ENCODE measurements around the gene GSS.

GSS gene

DNA sequence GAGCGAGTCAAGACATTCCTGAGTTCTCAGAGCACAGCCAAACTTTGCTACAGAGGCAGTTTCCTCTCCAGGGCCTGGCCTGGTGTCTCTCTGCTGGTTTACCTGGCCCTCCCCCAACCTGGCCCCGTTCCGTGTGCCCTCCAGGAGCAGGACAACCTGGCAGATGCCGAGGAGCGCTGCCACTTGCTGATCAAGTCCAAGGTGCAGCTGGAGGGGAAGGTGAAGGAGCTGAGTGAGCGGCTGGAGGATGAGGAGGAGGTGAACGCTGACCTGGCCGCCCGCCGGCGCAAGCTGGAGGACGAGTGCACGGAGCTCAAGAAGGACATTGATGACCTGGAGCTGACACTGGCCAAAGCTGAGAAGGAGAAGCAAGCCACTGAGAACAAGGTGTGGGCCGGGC, 39.6 kb upstream of the GSS start:
- H3K4me3 ChIP-seq (ENCODE audit: low read length): no peak overlapping the region
- no peak for DNase-seq (ENCODE audit: low read depth, low spot score)

DNA sequence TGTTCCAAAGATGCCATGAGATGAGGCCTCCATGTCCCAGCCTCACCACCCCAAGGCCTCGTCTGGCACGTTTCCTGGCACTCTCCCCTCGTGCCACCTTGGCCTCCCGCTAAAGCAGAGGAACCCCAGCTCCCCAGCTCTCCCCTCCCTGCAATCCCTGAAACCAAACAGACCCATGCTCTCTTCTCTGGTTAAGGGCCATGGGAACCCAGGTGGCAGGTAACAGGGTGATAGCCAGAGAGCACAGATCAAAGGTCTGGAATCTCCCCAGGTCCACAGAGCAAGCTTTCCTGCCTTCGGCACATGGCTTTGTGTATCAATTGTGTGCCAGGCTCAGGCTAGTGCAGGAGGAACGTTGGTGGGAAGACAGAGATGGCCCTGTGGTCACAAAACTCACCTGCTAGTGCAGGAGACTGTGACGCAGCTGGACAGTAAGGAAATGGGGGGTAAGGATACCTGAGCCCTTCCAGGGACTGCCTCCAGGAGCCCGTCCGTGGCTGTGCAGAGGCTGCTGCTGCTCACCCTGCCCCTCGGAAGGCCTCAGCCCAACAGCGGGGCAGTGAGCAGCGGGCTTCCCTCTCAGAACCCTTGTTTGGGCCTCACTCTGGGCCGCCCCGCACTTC, 39.0 kb upstream of the GSS start:
- H3K4me3 ChIP-seq (ENCODE audit: low read length): no peak overlapping the region
- no peak for DNase-seq (ENCODE audit: low read depth, low spot score)

DNA sequence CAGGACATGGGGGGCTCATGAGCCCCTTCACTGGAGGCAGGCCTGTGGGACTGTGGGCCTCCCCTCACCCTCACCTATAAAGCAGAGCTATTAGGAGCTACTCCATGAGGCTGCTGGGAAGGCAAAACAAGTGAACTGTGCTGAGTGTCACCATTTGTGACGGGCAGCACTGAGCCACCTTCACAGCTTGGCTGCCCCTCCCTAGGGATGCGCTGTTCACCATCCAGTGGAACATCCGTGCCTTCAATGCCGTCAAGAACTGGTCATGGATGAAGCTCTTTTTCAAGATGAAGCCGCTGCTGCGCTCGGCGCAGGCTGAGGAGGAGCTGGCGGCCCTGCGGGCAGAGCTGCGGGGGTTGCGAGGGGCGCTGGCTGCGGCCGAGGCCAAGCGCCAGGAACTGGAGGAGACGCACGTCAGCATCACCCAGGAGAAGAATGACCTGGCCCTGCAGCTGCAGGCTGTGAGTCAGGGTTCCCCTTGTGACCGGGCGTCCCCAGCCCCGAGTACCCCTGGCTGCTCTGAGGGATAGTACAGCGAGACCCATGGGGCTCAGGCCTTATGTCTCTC, 38.4 kb upstream of the GSS start:
- DNase-seq (ENCODE audit: low read depth, low spot score): no peak
- H3K4me3 ChIP-seq (ENCODE audit: low read length): no peak overlapping the region

DNA sequence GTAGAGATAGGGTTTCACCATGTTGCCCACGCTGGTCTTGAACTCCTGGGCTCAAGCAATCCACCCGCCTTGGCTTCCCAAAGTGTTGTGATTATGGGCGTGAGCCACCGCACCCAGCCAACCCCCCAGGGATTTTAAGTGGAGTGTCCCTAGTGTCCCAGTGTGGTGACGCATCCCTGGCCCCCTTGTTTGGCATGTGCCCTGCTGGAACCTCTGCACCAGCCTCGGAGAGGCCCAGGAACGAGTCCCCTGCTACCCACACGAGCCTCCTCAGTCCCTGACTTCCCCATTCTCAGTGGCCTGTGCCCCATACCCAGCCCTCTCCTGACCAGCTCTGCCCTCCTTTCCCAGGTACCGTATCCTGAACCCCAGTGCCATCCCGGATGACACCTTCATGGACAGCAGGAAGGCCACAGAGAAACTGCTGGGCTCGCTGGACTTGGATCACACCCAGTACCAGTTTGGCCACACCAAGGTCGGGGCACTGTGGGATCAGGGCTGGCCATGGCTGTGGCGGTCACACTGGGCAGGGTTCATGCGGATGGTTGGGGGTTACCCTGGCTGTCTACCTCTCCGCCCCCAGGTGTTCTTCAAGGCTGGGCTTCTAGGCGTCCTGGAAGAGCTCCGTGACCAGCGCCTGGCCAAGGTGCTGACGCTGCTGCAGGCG, 37.3 kb upstream of the GSS start:
- H3K4me3 ChIP-seq (ENCODE audit: low read length): no peak overlapping the region
- DNase-seq (ENCODE audit: low read depth, low spot score): no peak

DNA sequence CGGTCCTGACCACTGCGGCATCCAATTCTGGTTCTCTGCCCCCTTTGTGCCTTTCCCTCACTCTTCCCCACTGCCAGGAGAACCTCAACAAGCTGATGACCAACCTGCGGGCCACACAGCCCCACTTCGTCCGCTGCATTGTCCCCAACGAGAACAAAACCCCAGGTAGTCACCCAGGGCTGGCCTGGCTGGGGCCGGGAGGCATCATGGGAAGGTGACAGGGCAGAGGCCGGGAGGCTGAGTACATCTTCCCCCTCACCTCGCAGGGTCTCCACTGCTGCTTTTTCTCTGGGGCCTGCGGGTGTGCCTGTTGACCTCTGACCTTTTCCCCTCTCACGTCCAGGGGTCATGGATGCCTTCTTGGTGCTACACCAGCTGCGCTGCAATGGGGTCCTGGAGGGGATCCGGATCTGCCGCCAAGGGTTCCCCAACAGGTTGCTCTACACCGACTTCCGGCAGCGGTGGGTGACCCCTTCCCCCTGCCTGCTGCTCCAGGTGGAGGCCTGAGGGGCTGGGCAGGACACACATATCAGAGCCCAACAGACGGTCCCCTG, 35.1 kb upstream of the GSS start:
- DNase-seq (ENCODE audit: low read depth, low spot score): no peak
- H3K4me3 ChIP-seq (ENCODE audit: low read length): no peak overlapping the region

DNA sequence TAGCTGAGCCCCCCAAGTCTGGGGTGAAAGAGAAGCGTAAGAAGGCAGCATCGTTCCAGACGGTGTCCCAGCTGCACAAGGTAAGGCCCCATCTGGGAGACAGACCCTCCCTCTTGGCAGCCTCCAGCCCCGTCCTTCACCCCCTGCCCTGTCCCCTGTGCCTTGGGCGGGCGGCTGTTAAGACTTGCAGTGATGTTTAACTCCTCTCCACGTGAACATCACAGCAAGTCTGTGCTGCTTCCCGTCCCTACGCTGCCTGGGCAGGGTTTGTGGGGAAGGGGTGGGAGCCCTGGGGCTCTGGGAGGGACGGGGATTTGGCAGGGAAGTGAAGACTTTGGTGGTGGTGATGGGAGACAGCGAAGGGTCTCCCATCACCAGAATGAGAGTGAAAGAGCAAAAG, 34.6 kb upstream of the GSS start:
- no peak overlapping the region for H3K4me3 ChIP-seq (ENCODE audit: low read length)
- DNase-seq (ENCODE audit: low read depth, low spot score): no peak

DNA sequence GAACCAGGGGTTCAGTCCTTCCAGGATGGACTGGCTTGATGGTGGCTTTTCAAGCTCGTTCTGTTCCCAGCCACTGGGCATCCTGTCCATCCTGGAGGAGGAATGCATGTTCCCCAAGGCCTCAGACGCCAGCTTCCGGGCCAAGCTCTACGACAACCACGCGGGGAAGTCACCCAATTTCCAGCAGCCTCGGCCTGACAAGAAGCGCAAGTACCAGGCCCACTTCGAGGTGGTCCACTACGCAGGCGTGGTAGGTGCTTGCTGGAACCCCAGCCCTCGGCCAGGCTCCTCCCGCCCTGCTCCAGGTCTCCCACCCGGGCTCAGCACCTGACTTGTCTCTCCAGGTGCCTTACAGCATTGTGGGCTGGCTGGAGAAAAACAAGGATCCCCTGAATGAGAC, 34.1 kb upstream of the GSS start:
- no peak overlapping the region for H3K4me3 ChIP-seq (ENCODE audit: low read length)
- no peak for DNase-seq (ENCODE audit: low read depth, low spot score)

DNA sequence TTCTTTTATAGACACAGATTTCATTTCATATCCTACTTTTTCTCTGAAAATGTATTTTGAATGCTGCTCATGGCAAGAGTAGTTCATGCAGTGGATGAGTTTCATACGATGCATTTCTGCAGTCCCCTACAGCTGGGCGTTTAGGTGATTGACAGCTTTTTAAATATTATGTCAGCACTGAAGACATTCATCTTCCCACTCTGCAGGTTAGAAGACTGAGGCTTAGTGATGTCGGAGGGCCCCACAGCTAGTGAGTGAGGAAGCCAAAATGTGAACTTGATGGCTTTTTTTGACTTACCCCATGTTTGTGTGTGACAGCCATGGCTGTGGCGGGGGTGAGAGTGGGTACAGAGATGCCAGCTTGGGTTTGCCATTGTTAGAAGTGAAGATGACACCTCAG, 33.5 kb upstream of the GSS start:
- DNase-seq (ENCODE audit: low read depth, low spot score): no peak
- H3K4me3 ChIP-seq (ENCODE audit: low read length): no peak overlapping the region

DNA sequence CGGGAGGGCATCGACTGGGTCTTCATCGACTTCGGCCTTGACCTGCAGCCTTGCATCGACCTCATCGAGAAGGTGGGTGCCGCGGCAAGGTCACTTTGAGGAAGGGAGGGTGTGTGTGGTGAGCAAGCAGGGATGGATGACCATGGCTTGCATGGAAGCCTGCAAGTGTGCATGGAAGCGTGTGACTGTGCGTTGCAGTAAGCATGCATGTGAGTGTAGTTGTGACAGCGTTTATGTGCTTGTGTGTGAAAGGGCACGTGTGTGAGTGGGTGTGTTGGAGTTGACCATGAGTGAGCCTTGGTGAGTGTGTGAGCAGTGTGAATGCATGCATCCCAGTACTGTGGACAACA, 32.6 kb upstream of the GSS start:
- DNase-seq (ENCODE audit: low read depth, low spot score): no peak
- H3K4me3 ChIP-seq (ENCODE audit: low read length): no peak overlapping the region

DNA sequence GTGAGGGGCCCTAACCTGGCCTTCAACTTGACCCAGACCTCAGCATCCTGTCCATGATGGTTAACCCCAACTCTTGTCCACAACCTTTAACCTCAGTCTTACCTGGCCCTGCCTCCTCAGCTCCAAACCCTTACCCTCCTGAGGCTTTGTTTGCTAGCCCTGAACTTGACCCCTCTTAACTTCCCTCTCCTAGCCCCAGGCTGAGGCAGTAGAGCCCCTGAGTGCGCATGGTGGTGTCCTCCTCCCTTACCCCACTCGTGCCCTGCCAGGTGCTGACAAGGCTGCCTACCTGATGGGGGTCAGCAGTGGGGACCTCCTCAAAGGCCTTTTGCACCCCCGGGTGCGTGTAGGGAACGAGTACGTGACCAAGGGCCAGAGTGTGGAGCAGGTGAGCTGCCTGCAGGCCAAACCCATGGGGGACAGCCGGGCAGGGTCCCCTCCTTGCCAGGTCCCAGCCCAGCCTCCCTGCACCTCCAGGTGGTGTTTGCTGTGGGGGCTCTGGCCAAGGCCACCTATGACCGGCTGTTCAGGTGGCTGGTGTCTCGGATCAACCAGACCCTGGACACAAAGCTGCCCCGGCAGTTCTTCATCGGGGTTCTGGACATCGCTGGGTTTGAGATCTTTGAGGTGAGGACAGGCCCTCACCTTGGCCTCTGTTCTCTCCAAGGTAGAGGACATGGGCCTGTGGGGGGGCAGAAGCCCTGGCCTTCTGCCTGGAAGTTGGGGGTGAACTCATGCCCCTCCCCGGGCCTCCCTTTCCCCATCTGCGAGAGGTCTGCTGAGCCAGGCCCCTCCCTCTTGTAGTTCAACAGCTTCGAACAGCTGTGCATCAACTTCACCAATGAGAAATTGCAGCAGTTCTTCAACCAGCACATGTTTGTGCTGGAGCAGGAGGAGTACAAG, 31.9 kb upstream of the GSS start:
- no peak overlapping the region for H3K4me3 ChIP-seq (ENCODE audit: low read length)
- no peak for DNase-seq (ENCODE audit: low read depth, low spot score)

DNA sequence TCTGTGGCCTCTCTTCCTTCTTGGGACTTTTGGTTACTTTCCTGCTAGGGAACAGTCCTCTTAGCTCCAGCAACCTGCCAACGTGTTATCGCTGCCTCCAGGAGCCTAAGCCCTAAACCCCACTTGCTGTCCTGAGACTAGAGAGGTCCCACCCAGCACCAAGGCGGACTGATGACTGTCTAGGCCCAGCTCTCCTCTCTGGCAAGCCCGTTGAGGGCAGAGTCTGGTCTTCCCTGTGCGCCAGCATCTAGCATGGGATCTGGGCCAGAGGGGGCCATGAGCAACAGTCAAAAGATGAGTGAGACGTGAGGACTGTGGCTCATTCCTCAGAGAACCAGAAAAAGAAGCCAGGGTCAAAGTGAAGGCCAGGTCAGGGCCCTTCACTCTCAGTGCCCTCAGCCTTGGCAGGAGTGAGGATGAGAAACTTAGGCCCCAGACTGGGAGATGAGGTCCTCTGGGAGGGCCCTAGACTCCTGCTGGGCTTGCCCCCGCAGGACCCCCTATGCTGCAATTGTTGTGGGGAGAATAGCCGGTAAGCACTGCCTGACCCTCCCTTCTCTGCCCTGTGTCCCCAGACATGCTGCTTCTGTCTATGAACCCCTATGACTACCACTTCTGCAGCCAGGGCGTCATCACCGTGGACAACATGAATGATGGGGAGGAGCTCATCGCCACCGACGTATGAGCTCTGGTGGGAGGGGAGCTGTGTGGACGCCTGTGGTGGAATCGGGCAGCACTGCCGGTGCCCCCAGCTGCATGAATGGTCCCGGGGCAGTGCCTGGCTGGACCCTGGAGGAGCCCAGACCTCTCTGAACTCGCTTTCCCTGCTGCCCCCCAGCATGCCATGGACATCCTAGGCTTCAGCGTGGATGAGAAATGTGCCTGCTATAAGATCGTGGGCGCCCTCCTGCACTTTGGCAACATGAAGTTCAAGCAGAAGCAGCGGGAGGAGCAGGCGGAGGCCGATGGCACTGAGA, 31.0 kb upstream of the GSS start:
- no peak overlapping the region for H3K4me3 ChIP-seq (ENCODE audit: low read length)
- DNase-seq (ENCODE audit: low read depth, low spot score): no peak

DNA sequence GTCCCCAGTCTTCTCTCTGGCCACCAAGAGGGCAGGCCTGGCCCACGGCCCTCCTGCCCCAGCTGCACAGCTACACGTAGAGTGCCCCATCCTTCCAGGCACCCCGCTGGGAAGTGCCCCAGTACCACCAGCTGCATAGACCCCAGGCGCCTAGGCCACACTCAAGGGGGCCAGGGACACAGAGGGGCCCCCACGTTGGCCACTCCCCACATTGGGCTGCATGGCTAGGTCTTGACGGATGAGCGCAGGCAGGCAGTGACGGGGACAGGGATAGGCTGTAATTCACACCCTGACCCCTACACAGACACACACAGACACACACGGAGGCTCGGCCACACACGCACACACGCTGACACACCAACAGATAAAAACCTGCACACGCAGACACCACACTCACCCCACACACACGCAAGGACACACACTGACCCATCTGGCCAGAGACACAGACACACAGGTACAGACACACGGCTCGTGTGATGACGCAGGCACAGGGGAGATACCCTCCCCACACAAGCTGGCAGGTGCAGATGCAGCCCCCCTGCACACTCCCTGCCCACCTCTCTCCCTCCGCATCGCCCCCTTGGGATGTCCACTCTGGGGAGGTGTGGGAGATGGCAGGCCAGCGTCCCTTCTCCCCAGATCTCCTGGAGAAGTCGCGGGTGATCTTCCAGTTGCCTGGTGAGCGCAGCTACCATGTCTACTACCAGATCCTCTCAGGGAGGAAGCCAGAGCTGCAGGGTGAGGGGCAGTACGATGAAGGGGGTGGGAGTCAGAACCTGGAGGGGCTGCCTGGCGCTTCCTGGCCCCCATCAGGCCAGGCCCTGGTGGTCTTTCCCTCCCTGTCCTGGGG, 30.1 kb upstream of the GSS start:
- no peak overlapping the region for H3K4me3 ChIP-seq (ENCODE audit: low read length)
- no peak for DNase-seq (ENCODE audit: low read depth, low spot score)

DNA sequence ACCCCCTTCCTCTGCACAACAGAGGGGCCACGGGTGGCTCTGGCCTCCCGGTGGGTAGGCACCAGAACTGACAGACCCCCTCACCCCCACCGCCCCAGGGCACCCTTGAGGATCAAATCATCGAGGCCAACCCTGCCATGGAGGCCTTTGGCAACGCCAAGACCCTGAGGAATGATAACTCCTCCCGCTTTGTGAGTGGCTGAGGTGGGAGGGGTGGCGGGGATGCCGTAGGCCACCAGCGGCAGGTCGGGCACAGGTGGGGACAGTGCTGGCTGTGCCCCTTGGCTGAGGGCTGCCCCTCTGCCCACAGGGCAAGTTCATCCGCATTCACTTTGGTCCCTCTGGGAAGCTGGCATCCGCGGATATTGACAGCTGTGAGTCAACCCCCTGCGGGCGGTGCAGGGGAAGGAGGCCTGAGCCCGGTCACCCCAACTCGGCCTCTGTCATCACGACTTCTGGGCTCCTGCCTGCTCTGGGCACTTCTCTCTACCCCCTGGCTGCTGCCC, 29.2 kb upstream of the GSS start:
- H3K4me3 ChIP-seq (ENCODE audit: low read length): no peak overlapping the region
- no peak for DNase-seq (ENCODE audit: low read depth, low spot score)

DNA sequence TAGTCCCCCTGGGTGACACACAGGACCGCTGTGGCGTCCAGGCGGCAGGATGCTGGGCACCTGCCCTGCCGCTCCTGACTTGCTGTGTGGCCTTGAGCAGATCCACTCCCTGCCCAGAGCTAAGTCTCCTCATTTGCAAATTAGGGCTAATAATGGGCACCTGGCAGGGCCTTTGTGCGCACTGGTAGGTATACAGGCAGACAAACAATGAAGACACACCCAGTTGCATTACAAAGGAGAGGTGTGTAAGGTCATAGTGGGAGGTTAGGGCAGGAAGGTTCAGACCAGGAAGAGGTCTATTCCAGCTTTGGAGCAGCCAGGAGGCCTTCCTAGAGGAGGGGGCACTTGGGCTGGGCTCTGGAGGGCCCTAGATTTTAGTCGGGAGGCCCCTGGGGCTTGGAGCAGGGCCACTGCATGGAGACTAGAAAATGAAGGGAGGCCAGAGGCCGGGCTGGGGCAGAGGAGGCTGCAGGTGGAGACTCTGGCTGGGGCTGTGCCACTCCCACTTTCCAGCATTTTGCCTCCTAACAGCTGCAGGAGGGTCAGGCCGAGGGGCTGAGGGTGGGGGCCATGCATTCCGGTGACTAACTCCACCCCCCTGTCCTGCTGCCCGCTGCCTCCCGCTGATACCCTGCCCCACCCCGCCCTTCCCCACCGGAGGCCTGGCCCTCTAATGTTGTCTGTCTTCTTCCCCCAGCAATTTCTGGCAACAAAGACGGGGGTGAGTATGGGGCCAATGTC, 28.6 kb upstream of the GSS start:
- no peak for DNase-seq (ENCODE audit: low read depth, low spot score)
- H3K4me3 ChIP-seq (ENCODE audit: low read length): no peak overlapping the region

DNA sequence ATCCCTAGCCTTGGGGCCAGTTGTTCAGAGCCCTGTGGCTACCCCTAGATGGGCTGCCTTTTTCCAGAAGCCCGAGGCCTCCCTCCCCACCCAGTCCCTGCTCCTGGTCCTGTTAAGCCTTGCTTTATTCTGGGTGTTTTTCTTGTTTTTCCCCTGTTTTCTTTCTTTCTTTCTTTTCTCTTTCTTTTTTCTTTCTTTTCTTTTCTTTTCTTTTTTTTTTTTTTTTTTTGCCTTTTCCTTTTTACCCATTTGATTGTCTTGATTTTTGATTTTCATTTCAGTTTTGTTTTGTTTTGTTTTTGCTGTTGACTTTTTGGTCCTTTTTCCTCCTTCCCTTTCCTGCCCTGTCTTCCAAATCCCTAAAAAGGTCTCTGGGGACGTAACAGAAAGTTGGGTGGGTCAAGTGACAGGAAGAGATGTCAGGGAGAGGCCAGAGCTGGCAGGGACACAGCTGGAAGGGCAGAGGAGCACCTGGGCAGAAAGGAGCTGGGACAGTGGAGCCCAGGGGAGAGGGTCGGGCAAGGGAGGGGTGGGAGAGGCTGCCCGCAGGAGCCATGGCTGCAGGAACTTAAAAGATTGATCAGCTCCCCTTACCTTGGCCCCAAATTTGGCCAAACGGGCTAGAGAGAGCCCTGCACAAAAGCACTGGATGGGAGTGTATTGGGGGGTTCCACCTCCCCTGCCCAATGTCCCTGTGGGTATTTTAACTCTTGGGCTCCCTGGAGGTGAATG, 27.6 kb upstream of the GSS start:
- DNase-seq (ENCODE audit: low read depth, low spot score): no peak
- no peak overlapping the region for H3K4me3 ChIP-seq (ENCODE audit: low read length)

DNA sequence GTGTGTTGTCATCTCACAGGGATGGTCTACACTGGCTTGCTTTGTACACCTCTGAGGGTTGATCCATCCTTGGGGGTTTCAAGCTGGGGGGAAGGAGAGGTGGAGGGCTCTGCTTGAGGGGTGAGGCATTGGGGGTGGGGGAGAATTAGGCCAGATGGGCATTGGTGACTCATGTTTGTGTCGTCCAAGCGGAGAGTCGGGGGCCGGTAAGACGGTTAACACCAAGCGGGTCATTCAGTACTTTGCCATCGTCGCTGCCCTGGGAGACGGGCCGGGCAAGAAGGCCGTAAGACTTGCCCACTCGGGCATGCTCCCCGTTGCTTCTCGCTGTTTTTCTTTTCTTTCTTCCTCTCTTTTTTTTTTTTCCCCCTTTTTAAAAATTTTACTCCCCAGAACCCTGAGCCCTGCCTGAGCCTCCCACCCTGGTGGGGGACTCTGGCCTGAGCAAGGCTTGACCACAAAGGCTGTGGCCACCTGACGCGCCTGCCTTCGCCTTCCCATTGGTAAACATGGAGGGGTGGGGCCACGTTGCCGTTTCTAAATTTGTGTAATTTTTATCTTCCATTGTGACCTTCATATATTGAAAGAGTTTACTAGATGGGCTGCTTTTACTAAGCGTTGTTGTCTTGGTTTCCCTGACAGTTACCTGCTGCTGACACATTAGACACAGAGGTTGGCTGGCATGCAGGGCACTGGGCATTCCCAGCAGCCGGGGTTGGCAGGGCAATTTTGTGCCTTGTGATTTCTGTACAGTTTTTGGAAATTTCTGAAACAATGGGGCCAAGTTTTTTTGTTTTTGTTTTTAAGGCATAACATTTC, 26.9 kb upstream of the GSS start:
- no peak overlapping the region for H3K4me3 ChIP-seq (ENCODE audit: low read length)
- DNase-seq (ENCODE audit: low read depth, low spot score): no peak

All from Jurkat, Clone E6-1 (cell line).